Mucosa of stomach (tissue), 1 donor: ENCODE results near the gene COMTD1.

Experiments
- H3K27me3 ChIP-seq: one replicate; pipeline ENCODE4 v1.7.0; 2013; ENCODE audit warnings: mild to moderate bottlenecking, low read length; ENCODE audit not compliant: control insufficient read depth, insufficient read depth
- H3K36me3 ChIP-seq: one replicate; pipeline ENCODE4 v1.7.0; 2013; ENCODE audit warnings: low read length; ENCODE audit not compliant: control insufficient read depth, insufficient read depth
- H3K4me1 ChIP-seq: one replicate; pipeline ENCODE4 v1.7.0; 2013; ENCODE audit warnings: mild to moderate bottlenecking, low read length; ENCODE audit not compliant: control insufficient read depth, insufficient read depth
- H3K4me3 ChIP-seq: one replicate; pipeline ENCODE4 v1.7.0; 2013; ENCODE audit warnings: low read length
- H3K9ac ChIP-seq: one replicate; pipeline ENCODE4 v1.7.0; 2013; ENCODE audit warnings: mild to moderate bottlenecking, low read length, moderate library complexity
- H3K9me3 ChIP-seq: one replicate; pipeline ENCODE4 v1.7.0; 2013; ENCODE audit warnings: mild to moderate bottlenecking, low read length, moderate library complexity; ENCODE audit not compliant: control insufficient read depth
- donor health status: Pancreatic carcinoma.

The COMTD1 gene

GRCh38 chr10:75263806-75264205 is 28.0 kb upstream of the COMTD1 start:
- Histone ChIP-seq H3K9me3 (no peaks in the 10 kb centered on the region), H3K4me3 (no peak overlapping the region), H3K9ac (no peak overlapping the region), H3K36me3 (no peaks in the 10 kb centered on the region), H3K4me1 (peaks cover 21% of the 10 kb centered on the region), H3K27me3 (no peaks in the 10 kb centered on the region)

DNA sequence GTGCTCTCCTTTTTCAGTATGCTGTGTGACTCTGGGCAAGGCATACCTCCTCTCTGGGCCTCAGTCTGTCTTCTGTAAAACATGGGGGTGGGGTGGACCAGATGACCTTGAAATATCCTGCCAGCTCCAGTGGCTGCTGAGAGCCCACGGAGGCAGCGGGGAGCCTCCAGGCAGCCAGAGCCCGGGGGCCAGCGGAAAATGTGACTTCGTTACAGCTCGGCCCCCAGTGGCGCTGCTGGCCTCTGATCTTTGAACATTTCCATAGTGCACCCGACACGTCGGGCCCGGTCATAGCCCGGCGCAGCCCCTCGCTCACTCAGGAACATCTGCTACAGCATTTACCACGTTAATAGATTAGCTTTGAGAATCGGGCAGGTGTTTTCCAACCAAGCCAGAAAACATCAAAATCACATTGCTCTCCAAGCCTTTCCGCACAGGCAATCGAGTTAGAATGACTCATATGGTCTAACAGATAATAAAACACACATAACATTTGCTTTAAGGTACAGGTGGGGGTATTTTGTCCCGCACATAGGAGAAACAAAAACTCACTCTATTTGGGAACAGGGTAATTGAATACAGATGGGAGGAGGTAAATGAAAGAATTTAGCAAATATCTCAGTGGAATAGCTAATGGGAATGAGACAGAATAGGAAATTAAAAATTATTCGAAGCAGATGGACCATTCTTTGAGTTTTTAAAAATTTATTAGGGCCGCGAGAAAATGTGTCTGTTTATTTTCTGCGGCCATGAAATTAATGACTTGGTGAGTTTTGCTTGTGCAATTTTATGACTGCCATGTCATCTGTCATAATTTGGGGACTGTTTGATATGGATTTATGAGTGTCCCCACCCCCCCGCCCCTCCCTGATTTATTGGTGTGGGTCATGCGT is 26.3 kb upstream of the COMTD1 start:
- Histone ChIP-seq H3K36me3 (no peaks in the 10 kb centered on the region), H3K27me3 (no peaks in the 10 kb centered on the region), H3K4me1 (peaks cover 21% of the 10 kb centered on the region), H3K4me3 (peak overlapping the region; percentile 31), H3K9ac (no peak overlapping the region), H3K9me3 (no peaks in the 10 kb centered on the region)

DNA sequence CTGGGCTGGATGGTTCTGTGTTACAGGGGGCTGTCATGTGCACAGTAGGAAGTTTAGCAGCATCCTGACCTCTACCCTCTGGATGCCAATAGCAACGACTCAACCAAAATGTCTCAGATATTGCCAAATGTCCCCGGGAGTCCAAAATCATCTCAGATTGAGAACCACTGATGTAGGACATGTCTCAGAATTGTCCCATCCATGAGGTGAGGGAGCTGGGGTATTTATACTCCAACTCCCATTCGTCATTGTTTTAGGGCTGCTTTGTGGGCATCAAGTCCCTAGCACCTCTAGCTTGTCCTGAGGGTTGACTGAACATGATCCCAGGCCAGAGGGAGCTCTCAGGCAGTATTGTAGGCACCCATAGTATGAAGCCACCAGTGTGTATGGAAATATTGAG is 25.2 kb upstream of the COMTD1 start:
- Histone ChIP-seq H3K4me1 (peaks cover 21% of the 10 kb centered on the region), H3K27me3 (no peaks in the 10 kb centered on the region), H3K4me3 (no peak overlapping the region), H3K36me3 (no peaks in the 10 kb centered on the region), H3K9ac (no peak overlapping the region), H3K9me3 (no peaks in the 10 kb centered on the region)

- no peaks in the 10 kb centered on the region for H3K9me3 ChIP-seq
- no peaks in the 10 kb centered on the region for H3K36me3 ChIP-seq
- no peak overlapping the region for H3K4me3 ChIP-seq
- H3K4me1 ChIP-seq, result no peaks in the 10 kb centered on the region
- H3K27me3 ChIP-seq, result no peaks in the 10 kb centered on the region
- H3K9ac ChIP-seq, result no peak overlapping the region
Measured at GRCh38 chr10:75254739-75255138, 19.0 kb upstream of the COMTD1 start.

DNA sequence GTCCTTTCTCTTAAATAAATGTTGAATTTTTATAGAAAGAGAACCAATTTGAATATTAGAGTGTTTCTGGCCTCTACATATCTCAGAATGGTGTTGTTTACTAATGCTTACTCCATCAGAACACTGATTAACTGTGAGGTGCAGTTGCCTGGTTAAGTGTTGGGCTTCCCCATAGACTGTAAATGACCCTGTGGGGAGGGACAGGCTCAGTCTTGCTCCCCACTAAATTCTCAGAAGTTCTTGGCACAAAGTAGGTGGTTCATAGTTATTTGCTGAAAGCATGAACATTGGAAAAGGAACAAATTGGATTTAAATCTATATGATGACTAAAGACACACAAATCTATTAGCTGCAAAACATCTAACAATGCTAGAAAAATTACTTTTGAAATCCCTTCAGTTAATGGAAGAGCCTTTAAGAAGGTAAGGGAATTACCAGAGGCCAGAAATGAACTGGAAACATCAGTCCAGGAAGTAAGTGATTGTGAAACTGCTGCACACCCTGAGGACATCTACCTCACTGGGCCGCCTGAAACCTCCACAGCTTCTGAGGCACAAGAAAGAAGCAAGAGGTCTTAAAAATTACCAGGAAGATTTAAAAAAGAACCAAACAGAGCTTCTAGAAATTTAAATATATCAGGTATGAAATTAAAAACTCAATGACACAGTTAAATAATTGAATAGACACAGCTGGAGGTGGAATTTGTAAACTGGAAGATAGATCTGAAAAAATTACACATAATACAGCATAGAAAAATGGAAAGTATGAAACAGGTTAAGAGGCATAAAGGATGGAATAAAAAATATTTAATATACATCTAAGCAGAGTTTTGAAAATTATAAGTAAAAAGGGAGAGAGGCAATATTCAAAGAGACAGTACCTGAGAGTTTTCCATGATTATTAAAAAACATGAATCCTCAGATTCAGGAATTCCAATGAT is 17.8 kb upstream of the COMTD1 start:
- H3K27me3 ChIP-seq, result no peaks in the 10 kb centered on the region
- H3K4me1 ChIP-seq, result no peaks in the 10 kb centered on the region
- no peak overlapping the region for H3K4me3 ChIP-seq
- no peaks in the 10 kb centered on the region for H3K9me3 ChIP-seq
- H3K9ac ChIP-seq, result no peak overlapping the region
- no peaks in the 10 kb centered on the region for H3K36me3 ChIP-seq

DNA sequence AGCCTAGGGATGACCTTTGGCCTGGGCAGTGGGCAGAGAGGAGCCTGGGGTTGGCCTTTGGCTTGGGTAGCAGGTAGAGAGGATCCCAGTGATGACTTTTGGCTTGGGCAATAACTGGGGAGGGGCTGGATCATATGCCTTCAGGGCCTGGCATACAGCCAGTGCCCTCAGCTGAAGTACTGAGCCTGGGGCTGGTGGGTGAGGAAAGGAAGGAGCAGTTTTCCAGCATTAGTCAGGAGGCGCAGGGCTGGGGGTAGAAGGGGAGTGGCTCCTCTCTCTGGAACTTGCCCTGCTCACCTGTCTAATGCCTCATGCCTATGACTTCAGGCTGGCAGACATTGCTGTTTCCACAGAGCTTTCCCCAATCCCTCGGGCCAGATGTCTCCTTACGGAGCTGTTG is 15.2 kb upstream of the COMTD1 start:
- no peaks in the 10 kb centered on the region for H3K27me3 ChIP-seq
- H3K36me3 ChIP-seq, result no peaks in the 10 kb centered on the region
- H3K9me3 ChIP-seq, result no peaks in the 10 kb centered on the region
- peaks cover 2% of the 10 kb centered on the region for H3K4me1 ChIP-seq
- H3K4me3 ChIP-seq, result no peak overlapping the region
- no peak overlapping the region for H3K9ac ChIP-seq

- Histone ChIP-seq H3K27me3 (no peaks in the 10 kb centered on the region), H3K9ac (no peak overlapping the region), H3K9me3 (no peaks in the 10 kb centered on the region), H3K36me3 (no peaks in the 10 kb centered on the region), H3K4me3 (no peak overlapping the region), H3K4me1 (peaks cover 17% of the 10 kb centered on the region)
Measured at GRCh38 chr10:75247797-75248196, 12.0 kb upstream of the COMTD1 start.

DNA sequence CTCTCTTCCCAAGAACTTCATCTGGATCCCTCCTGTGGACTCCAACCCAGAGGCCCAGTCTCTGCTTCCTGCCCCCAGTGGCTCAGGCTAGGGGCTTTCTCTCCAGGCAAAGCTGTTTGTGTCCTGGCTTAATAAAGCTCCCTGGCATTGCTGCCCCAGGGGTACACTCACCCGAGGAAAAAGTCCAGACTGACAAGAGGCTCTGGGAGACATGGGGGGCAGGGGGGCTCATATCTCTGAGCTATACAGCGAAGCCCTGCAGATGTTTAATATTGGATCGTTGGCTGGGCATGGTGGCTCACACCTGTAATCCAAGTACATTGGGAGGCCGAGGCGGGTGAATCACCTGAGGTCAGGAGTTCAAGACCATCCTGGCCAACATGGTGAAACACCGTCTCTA is 10.7 kb upstream of the COMTD1 start:
- Histone ChIP-seq H3K4me3 (no peak overlapping the region), H3K36me3 (no peaks in the 10 kb centered on the region), H3K9ac (no peak overlapping the region), H3K4me1 (peaks cover 17% of the 10 kb centered on the region), H3K27me3 (no peaks in the 10 kb centered on the region), H3K9me3 (no peaks in the 10 kb centered on the region)

DNA sequence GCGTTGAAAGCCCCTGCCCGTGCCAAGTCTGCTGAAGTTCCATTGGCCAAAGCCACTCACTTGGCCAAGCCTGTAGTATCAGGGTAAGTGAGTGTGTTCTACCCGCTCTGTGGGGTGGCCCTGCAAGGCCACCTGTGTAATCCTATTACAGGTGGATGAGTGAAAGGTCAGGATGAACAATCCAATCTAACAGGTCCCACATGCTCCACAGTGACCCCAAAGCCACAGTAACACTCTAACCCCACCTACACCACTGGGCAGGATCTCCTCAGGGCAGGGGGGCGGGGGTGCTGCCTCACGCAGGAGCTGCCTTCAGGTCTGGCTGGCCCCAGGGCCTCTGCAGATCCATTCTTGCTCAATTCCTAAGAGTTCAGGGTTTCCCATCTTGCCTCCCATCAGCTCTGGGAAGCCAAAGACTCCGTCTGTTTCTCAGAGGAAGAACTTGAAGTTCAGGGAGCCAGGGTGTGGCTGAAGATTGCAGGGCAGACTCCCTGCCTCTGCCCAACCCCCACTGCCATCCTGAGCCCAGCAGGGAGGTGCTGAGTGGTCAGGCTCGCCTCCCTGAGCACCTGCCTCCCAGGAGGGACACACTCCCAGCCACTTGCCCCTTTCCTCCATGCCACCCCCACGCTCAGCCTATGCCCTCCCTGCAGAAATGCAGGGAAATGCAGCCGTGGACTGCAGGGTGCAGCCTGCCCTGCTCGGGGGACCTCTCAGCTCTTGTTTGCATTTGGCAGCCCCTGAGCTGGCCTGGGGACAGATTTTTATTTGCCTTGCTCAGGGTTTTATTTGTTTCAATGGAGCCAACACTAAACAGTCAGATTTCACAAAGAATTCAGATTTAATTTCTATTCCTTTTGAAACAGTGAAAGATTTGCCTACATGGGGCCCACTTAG is 9.8 kb upstream of the COMTD1 start:
- no peaks in the 10 kb centered on the region for H3K36me3 ChIP-seq
- no peak overlapping the region for H3K9ac ChIP-seq
- no peak overlapping the region for H3K4me3 ChIP-seq
- H3K9me3 ChIP-seq, result no peaks in the 10 kb centered on the region
- no peaks in the 10 kb centered on the region for H3K27me3 ChIP-seq
- H3K4me1 ChIP-seq, result peaks cover 17% of the 10 kb centered on the region

DNA sequence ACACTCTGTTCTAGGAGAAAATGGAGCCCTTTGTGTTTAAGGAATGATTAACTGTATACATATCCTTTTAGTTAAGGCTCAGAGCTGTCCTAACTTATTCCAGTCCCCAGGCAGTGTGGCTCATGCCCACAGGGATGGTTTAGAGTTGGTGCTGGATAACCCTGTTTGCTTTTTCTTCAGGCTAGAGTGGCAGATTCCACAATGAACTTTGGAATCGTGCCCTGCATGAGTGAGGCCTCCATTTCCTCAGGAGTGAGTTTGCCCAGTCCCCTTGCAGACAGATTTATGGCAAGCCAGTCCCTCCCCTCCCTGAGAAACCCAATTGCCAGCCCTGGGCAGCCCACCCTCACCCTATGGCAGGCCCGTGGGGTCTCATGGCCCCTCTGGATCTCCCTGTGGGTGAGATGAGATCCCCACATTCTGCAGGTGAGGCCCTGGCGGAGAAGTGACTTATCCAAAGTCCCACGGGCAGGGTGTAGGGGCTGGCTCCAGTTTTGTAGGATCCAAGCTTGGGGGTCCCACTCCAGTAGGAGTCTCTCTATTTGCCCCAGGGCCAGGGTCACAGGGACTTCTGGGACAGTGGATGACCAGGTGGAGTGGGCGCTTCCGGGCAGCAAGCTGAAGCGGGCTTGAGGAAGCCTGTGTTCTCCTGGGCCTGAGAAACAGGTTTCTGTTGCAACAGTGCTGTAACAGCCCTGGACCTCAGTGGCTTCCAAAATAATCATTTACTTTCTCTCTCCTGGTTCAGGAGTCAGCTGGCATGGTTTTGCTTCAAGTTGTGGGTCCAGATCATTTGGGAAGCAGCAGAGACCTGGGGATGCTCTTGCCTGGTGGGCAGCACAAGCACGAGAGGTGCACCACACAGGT is 9.0 kb upstream of the COMTD1 start:
- H3K9me3 ChIP-seq, result no peaks in the 10 kb centered on the region
- no peaks in the 10 kb centered on the region for H3K27me3 ChIP-seq
- H3K36me3 ChIP-seq, result no peaks in the 10 kb centered on the region
- peaks cover 17% of the 10 kb centered on the region for H3K4me1 ChIP-seq
- H3K4me3 ChIP-seq, result no peak overlapping the region
- H3K9ac ChIP-seq, result no peak overlapping the region

GRCh38 chr10:75243426-75243825 is 7.7 kb upstream of the COMTD1 start:
- Histone ChIP-seq H3K9ac (no peak overlapping the region), H3K9me3 (no peaks in the 10 kb centered on the region), H3K4me1 (peaks cover 17% of the 10 kb centered on the region), H3K4me3 (no peak overlapping the region), H3K27me3 (no peaks in the 10 kb centered on the region), H3K36me3 (no peaks in the 10 kb centered on the region)
